NCI-H146 (cell line): ENCODE data around the gene MAP3K5.

ENCODE experiments used
- DNase-seq: peaks from one replicate; lab custom pipeline; 2025; lab: John Stamatoyannopoulos, UW

Gene MAP3K5

GRCh38 chr6:136683209-136683941 is 108.9 kb downstream of the MAP3K5 start:
- no peak for DNase-seq

GRCh38 chr6:136682292-136682691 is 110.0 kb downstream of the MAP3K5 start:
- no peak for DNase-seq

GRCh38 chr6:136677822-136678221 is 114.5 kb downstream of the MAP3K5 start:
- no peak for DNase-seq

- DNase-seq = no peak
Observed at GRCh38 chr6:136677344-136677743, 114.9 kb downstream of the MAP3K5 start.

- no peak for DNase-seq
Observed at GRCh38 chr6:136676075-136676474, 116.2 kb downstream of the MAP3K5 start.

- DNase-seq = no peak
Observed at GRCh38 chr6:136673571-136673970, 118.7 kb downstream of the MAP3K5 start.

GRCh38 chr6:136672144-136672543 is 120.1 kb downstream of the MAP3K5 start:
- DNase-seq = no peak

- DNase-seq = no peak
Observed at GRCh38 chr6:136669299-136669699, 123.0 kb downstream of the MAP3K5 start.

GRCh38 chr6:136668571-136668970 is 123.7 kb downstream of the MAP3K5 start:
- no peak for DNase-seq

- no peak for DNase-seq
Observed at GRCh38 chr6:136666041-136666440, 126.2 kb downstream of the MAP3K5 start.

- no peak for DNase-seq
Observed at GRCh38 chr6:136662347-136663237, 129.7 kb downstream of the MAP3K5 start.

- no peak for DNase-seq
Observed at GRCh38 chr6:136660727-136661126, 131.6 kb downstream of the MAP3K5 start.

- no peak for DNase-seq
Observed at GRCh38 chr6:136659991-136660499, 132.2 kb downstream of the MAP3K5 start.

- no peak for DNase-seq
Observed at GRCh38 chr6:136658711-136659110, 133.6 kb downstream of the MAP3K5 start.

- DNase-seq = no peak
Observed at GRCh38 chr6:136657666-136658065, 134.6 kb downstream of the MAP3K5 start.

GRCh38 chr6:136656121-136656520 is 136.2 kb downstream of the MAP3K5 start:
- DNase-seq = no peak

GRCh38 chr6:136655239-136656014 is 136.8 kb downstream of the MAP3K5 start:
- DNase-seq = no peak

GRCh38 chr6:136654086-136654485 is 138.2 kb downstream of the MAP3K5 start:
- DNase-seq = no peak

GRCh38 chr6:136652656-136653055 is 139.6 kb downstream of the MAP3K5 start:
- no peak for DNase-seq

- DNase-seq = no peak
Observed at GRCh38 chr6:136651982-136652381, 140.3 kb downstream of the MAP3K5 start.

- no peak for DNase-seq
Observed at GRCh38 chr6:136647363-136647852, 144.9 kb downstream of the MAP3K5 start.

GRCh38 chr6:136646377-136646776 is 145.9 kb downstream of the MAP3K5 start:
- no peak for DNase-seq
